HL-60 (cell line): ENCODE data around the gene PITX2.

Source experiments
- CTCF ChIP-seq: IDR thresholded peaks from one replicate; pipeline ENCODE4 v1.5.1; 2011; ENCODE audit warnings: low read length, control low read depth, inconsistent platforms; ENCODE audit not compliant: insufficient read depth
- POLR2AphosphoS5 ChIP-seq: IDR thresholded peaks from 2 replicates; pipeline ENCODE4 v1.6.1; 2012; ENCODE audit warnings: low read depth

DNA sequence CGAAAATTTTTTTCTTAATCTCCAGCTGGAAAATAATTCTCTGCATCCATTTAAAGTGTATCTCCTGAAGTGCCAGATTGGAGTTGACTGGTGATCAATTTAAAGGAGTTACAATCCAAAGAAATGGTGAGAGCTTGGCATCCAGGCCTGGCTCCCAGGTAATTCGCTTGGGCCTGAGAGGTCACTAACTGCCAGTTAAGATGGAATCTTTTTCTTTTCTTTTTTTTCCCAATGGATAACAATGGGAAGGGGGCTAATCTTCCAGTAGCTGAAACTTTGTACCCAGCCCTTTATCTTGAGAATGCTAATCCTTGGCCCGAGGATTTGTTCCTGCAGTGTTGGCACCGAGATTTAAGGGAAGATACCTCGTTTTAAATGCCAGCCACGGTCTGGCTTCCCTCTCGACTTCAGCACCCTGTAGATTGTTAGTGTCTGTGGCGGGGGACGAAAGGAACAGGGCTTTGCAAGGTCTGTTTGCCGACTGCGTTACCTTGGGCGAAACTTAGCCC is 13.3 kb upstream of the PITX2 start:
- TF ChIP-seq CTCF (no peak), POLR2AphosphoS5 (no peak)
